ENCODE measurements around the gene CST8.

Gene CST8

GRCh38 chr20:23528867-23529431 is 38.0 kb downstream of the CST8 start:
- H3K9ac ChIP-seq (ENCODE audit: low read depth, low read length, poor library complexity, severe bottlenecking) = no peak overlapping the region
- no peaks in the 10 kb centered on the region for H3K27me3 ChIP-seq (ENCODE audit: insufficient read depth, low read length, poor library complexity, severe bottlenecking)
- H3K36me3 ChIP-seq (ENCODE audit: insufficient read depth, low read length) = no peaks in the 10 kb centered on the region
- H3F3A ChIP-seq (ENCODE audit: low read depth) = no peaks in the 10 kb centered on the region
- no peaks in the 10 kb centered on the region for H3K9me2 ChIP-seq (replicated peaks; ENCODE audit: low read depth, low read length)
- no peaks in the 10 kb centered on the region for H3K79me2 ChIP-seq (ENCODE audit: insufficient read depth, low read length)
- no peaks in the 10 kb centered on the region for H3K4me1 ChIP-seq (ENCODE audit: insufficient read depth, low read length, poor library complexity, severe bottlenecking)
- H3K4me3 ChIP-seq (ENCODE audit: low read length, poor library complexity, severe bottlenecking) = no peak overlapping the region
- no peak overlapping the region for H2AFZ ChIP-seq (ENCODE audit: low read length)
- no peaks in the 10 kb centered on the region for H4K20me1 ChIP-seq (ENCODE audit: insufficient read depth, low read length, poor library complexity, severe bottlenecking)
- H3K4me2 ChIP-seq (ENCODE audit: low read depth, low read length, poor library complexity, severe bottlenecking) = no peak overlapping the region
- no peaks in the 10 kb centered on the region; the same call in 1 of the 2 replicates for H3K9me3 ChIP-seq (ENCODE audit: insufficient read depth, low read depth, low read length)
- TF ChIP-seq EZH2phosphoT487 (IDR thresholded peaks at IDR 0.05; ENCODE audit: borderline replicate concordance) (no peak), CTCF (conservative IDR thresholded peaks at IDR 0.05; ENCODE audit: low read length) (no peak)

GRCh38 chr20:23530937-23531567 is 40.1 kb downstream of the CST8 start:
- H3K36me3 ChIP-seq (ENCODE audit: insufficient read depth, low read length) = no peaks in the 10 kb centered on the region
- H3K4me3 ChIP-seq (ENCODE audit: low read length, poor library complexity, severe bottlenecking) = no peak overlapping the region
- H3K9ac ChIP-seq (ENCODE audit: low read depth, low read length, poor library complexity, severe bottlenecking) = no peak overlapping the region
- no peaks in the 10 kb centered on the region for H3F3A ChIP-seq (ENCODE audit: low read depth)
- H3K9me3 ChIP-seq (ENCODE audit: insufficient read depth, low read depth, low read length) = no peaks in the 10 kb centered on the region; the same call in 1 of the 2 replicates
- no peaks in the 10 kb centered on the region for H4K20me1 ChIP-seq (ENCODE audit: insufficient read depth, low read length, poor library complexity, severe bottlenecking)
- no peak overlapping the region for H2AFZ ChIP-seq (ENCODE audit: low read length)
- TF ChIP-seq CTCF (conservative IDR thresholded peaks at IDR 0.05; ENCODE audit: low read length) (no peak), EZH2phosphoT487 (IDR thresholded peaks at IDR 0.05; ENCODE audit: borderline replicate concordance) (no peak)
- H3K4me2 ChIP-seq (ENCODE audit: low read depth, low read length, poor library complexity, severe bottlenecking) = no peak overlapping the region
- no peaks in the 10 kb centered on the region for H3K9me2 ChIP-seq (replicated peaks; ENCODE audit: low read depth, low read length)
- no peaks in the 10 kb centered on the region for H3K4me1 ChIP-seq (ENCODE audit: insufficient read depth, low read length, poor library complexity, severe bottlenecking)
- no peaks in the 10 kb centered on the region for H3K79me2 ChIP-seq (ENCODE audit: insufficient read depth, low read length)
- H3K27me3 ChIP-seq (ENCODE audit: insufficient read depth, low read length, poor library complexity, severe bottlenecking) = no peaks in the 10 kb centered on the region

- H2AFZ ChIP-seq (ENCODE audit: low read length) = no peak overlapping the region
- no peaks in the 10 kb centered on the region for H3F3A ChIP-seq (ENCODE audit: low read depth)
- no peak overlapping the region for H3K9ac ChIP-seq (ENCODE audit: low read depth, low read length, poor library complexity, severe bottlenecking)
- H3K9me2 ChIP-seq (replicated peaks; ENCODE audit: low read depth, low read length) = no peaks in the 10 kb centered on the region
- no peak overlapping the region for H3K4me3 ChIP-seq (ENCODE audit: low read length, poor library complexity, severe bottlenecking)
- TF ChIP-seq EZH2phosphoT487 (IDR thresholded peaks at IDR 0.05; ENCODE audit: borderline replicate concordance) (no peak), CTCF (conservative IDR thresholded peaks at IDR 0.05; ENCODE audit: low read length) (no peak)
- no peaks in the 10 kb centered on the region; the same call in 1 of the 2 replicates for H3K9me3 ChIP-seq (ENCODE audit: insufficient read depth, low read depth, low read length)
- no peaks in the 10 kb centered on the region for H3K36me3 ChIP-seq (ENCODE audit: insufficient read depth, low read length)
- H3K27me3 ChIP-seq (ENCODE audit: insufficient read depth, low read length, poor library complexity, severe bottlenecking) = no peaks in the 10 kb centered on the region
- H3K4me1 ChIP-seq (ENCODE audit: insufficient read depth, low read length, poor library complexity, severe bottlenecking) = no peaks in the 10 kb centered on the region
- H4K20me1 ChIP-seq (ENCODE audit: insufficient read depth, low read length, poor library complexity, severe bottlenecking) = no peaks in the 10 kb centered on the region
- no peaks in the 10 kb centered on the region for H3K79me2 ChIP-seq (ENCODE audit: insufficient read depth, low read length)
- no peak overlapping the region for H3K4me2 ChIP-seq (ENCODE audit: low read depth, low read length, poor library complexity, severe bottlenecking)
These were observed 41.6 kb downstream of the CST8 start for GRCh38 chr20:23532533-23532932.

Measured in Loucy (cell line).